ENCODE data around the gene PPP1R12B. TPM values are rescaled to one million over a fixed set of nuclear protein-coding genes. Genes with fewer than 3 reads are reported as not detected.
"Not testable (repeated sequence)": the region's sequence is repeated elsewhere in the genome, so short reads cannot be mapped to it uniquely, and the experiment has no call there.

PPP1R12B gene
- total and polyA plus RNA-seq, 9 donors = 50.3 to 232 (median 73.0) TPM

DNA sequence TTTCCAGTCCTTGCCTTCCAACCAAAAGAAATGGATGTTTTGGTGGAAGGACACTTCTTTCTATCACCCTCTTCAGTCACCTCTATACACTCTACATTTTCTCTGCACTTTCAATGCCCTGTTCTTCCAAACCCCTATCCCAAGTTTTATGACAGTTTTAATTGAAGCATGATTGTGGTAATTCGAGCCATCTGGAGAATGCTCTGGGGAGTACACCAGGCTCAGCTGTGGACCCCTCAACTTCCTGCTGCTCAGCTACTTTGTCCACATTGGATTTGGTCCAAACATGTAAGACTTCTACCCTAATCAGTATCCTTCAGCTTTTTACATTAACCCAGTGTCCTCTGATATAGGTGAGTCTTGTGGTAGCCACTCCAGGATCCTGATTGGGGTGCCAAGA is 232.1 kb downstream of the PPP1R12B start:
- Histone ChIP-seq H3K9me3 (no peaks in the 10 kb centered on the region), H3K4me3 (no peak overlapping the region), H3K36me3 (no peaks in the 10 kb centered on the region), H3K27me3 (no peaks in the 10 kb centered on the region), H3K27ac (no peak overlapping the region), H3K4me1 (ENCODE audit: insufficient read depth) (peaks cover 29% of the 10 kb centered on the region)
- no peak for TF ChIP-seq POLR2A (IDR thresholded peaks at IDR 0.05)
- no peak for TF ChIP-seq EP300 (IDR thresholded peaks at IDR 0.05)
- TF ChIP-seq, protein P1, sequence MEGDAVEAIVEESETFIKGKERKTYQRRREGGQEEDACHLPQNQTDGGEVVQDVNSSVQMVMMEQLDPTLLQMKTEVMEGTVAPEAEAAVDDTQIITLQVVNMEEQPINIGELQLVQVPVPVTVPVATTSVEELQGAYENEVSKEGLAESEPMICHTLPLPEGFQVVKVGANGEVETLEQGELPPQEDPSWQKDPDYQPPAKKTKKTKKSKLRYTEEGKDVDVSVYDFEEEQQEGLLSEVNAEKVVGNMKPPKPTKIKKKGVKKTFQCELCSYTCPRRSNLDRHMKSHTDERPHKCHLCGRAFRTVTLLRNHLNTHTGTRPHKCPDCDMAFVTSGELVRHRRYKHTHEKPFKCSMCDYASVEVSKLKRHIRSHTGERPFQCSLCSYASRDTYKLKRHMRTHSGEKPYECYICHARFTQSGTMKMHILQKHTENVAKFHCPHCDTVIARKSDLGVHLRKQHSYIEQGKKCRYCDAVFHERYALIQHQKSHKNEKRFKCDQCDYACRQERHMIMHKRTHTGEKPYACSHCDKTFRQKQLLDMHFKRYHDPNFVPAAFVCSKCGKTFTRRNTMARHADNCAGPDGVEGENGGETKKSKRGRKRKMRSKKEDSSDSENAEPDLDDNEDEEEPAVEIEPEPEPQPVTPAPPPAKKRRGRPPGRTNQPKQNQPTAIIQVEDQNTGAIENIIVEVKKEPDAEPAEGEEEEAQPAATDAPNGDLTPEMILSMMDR (IDR thresholded peaks at IDR 0.05) = no peak
- DNase-seq = no peak
- 45 to 48% (median 47%) methylated on average over 1 of the region's 1 CpG for WGBS, 3 donors
- intact Hi-C loops (cut with DNase I) = no loop called here

DNA sequence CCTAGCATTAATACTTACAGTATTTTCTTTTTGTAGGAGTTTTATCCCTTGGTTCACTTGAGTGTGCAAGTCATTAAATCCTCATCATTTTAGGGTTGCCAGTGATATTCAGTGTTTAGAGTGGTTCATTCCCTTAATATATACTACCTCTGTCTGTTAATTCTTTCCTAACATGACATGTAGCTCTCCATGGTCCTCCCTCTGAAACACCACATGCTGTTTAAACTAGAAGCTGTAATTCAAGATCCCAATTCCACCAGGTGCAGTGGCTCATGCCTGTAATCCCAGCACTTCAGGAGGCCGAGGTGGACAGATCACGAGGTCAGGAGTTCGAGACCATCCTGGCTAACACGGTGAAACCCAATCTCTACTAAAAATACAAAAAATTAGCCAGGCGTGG is 233.9 kb downstream of the PPP1R12B start:
- DNase-seq; H3K4me3 ChIP-seq; H3K36me3 ChIP-seq; H3K27me3 ChIP-seq; intact Hi-C loops (cut with DNase I); H3K9me3 ChIP-seq; H3K27ac ChIP-seq: not testable (repeated sequence)
- 82 to 89% (median 86%) methylated on average over 5 of the region's 5 CpGs for WGBS, 3 donors
- peaks cover 28% of the 10 kb centered on the region for H3K4me1 ChIP-seq (ENCODE audit: insufficient read depth)

DNA sequence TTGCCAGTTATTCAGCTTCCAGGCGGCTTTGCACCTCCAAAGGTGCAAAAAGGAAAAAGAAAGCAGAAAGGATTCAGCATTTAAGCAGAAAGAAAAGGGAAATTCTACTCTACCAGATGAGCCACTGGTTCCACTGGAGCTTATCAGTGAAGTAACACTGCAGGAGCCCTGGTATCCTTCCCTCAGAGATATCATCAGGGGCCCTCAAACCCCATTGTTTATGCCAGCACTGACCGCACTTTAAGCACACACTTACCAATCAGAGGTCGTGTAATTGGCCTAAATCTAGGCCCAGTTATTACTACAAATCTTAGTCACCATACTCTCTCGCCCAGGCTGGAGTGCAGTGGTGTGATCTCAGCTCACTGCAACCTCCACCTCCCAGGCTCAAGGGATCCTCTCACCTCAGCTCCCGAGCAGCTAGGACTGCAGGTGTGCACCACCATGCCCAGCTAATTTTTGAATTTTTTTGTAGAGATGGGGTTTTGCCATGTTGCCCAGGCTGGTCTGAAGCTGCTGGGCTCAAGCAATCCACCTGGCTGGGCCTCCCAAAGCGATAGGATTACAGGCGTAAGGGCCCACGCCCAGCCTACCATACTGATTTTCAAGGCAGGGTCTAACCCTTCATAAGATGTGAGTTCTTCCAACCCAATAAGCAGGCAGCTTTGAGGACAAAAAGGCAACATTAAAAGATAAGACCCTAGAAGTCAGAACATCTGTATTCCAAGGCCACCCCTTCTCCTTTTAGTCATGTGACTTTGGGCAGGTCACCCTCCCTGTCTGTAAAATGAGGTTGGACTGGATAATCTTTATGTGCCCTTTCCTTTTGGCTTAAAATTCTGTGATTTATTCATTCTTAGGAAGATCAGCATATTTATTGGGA is 236.4 kb downstream of the PPP1R12B start:
- no peaks in the 10 kb centered on the region for H3K9me3 ChIP-seq
- peaks cover 22% of the 10 kb centered on the region for H3K4me1 ChIP-seq (ENCODE audit: insufficient read depth)
- no peak for DNase-seq
- no peaks in the 10 kb centered on the region for H3K27me3 ChIP-seq
- TF ChIP-seq POLR2A (IDR thresholded peaks at IDR 0.05) = no peak
- TF ChIP-seq EP300 (IDR thresholded peaks at IDR 0.05) = no peak
- TF ChIP-seq, protein P1 (IDR thresholded peaks at IDR 0.05) = no peak
- H3K27ac ChIP-seq = no peak overlapping the region
- no peak overlapping the region for H3K4me3 ChIP-seq
- H3K36me3 ChIP-seq = no peaks in the 10 kb centered on the region
- WGBS, 3 donors = 88 to 90% (median 88%) methylated on average over 8 of the region's 8 CpGs
- intact Hi-C loops (cut with DNase I) = no loop called here

DNA sequence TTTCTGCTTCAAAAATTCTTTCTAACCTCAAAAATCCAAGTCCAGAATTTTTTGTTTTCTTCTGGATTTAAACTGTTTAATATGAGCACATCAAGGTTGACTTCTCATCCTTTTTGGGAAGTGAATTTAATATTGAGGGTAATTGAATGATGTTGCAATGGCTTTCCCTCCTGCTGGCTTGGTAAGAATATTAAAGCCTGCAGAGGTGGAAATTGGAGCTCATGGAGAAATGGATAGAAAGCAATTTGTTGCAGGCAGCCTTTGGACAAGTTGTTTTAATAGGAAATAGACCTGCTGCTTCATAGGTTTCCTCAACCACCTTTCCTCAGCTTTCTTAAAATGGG is 237.1 kb downstream of the PPP1R12B start:
- no peak for DNase-seq
- TF ChIP-seq EP300 (IDR thresholded peaks at IDR 0.05) (no peak), POLR2A (IDR thresholded peaks at IDR 0.05) (no peak)
- TF ChIP-seq, protein P1 (IDR thresholded peaks at IDR 0.05) = no peak
- intact Hi-C loops (cut with DNase I) = no loop called here
- Histone ChIP-seq H3K9me3 (no peaks in the 10 kb centered on the region), H3K27ac (no peak overlapping the region), H3K27me3 (no peaks in the 10 kb centered on the region), H3K4me3 (no peak overlapping the region), H3K4me1 (ENCODE audit: insufficient read depth) (peaks cover 19% of the 10 kb centered on the region), H3K36me3 (no peaks in the 10 kb centered on the region)

DNA sequence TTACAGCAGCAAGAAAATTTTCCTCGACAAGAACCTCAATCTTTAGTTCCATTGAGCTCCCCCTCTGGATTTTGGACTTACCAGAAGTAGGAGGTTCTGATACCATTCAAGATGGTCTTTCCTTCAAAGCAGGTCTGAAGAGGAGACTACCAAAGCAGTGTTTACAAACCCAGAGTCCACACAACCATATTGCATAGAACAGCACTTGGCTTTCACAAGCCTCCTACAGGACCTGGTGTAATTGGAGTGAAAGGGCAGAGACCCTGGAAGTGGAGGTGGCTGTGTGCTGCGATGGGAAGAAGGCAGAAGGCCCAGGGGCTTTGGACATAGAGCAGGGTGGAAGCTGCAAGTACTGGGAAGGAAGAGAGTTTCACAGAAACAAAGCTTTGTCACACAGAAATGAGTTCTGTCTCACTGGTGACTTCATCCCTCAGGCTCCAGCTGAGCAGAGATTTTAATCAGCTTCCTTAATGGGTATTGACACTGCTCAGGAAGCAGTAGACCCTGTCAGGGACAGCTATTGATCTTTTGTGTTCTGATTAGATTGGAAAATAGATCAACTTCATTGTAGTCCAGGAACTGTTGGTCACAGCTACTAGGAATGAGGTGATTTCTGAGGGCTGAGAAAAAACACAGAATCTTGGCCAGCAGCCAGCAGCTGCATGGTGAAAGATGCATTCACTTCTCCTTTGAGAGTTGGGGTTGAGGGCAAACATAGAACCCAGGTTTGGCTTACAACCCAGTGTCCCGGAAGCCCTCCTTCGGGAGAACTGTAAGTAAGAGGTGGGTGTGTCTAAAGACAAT is 237.7 kb downstream of the PPP1R12B start:
- no peak for TF ChIP-seq EP300 (IDR thresholded peaks at IDR 0.05)
- TF ChIP-seq POLR2A (IDR thresholded peaks at IDR 0.05) = no peak
- TF ChIP-seq, protein P1 (IDR thresholded peaks at IDR 0.05) = no peak
- no peak overlapping the region for H3K27ac ChIP-seq
- no peaks in the 10 kb centered on the region for H3K27me3 ChIP-seq
- intact Hi-C loops (cut with DNase I) = no loop called here
- no peaks in the 10 kb centered on the region for H3K9me3 ChIP-seq
- H3K4me3 ChIP-seq = no peak overlapping the region
- H3K4me1 ChIP-seq (ENCODE audit: insufficient read depth) = peaks cover 19% of the 10 kb centered on the region
- H3K36me3 ChIP-seq = no peaks in the 10 kb centered on the region
- DNase-seq = no peak
- 51 to 68% (median 64%) methylated on average over 4 of the region's 4 CpGs for WGBS, 3 donors

All from ovary (tissue), 9 donors.